ENCODE results near the gene CLIC3.

CLIC3 gene

DNA sequence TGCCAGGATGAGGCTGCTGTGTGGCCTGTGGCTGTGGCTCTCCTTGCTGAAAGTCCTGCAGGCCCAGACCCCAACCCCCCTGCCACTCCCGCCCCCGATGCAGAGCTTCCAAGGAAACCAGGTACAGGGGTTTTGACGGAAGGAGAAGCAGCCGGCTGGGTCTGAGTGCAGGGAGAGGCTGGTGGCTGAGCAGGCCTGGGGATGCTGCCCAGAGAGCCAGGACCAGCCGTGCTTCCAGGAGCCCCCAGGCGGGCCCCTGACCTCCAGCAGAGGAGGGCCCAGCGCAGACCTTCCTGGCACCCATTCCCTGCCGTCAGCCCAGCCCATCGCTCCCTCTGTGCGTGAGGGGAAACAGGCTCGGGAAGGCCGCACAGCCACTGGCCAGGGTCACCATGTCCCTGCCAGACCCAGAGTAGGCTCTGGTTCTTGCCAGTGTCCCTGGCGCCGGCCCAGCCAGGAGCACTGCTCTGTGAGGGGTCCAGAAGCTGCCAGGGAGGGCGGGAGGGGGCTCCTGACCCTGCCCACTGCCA, 44.0 kb downstream of the CLIC3 start (continued):
- TF ChIP-seq ZFP30 (CRISPR knock-in tag; IDR thresholded peaks at IDR 0.05) (no peak), ZC3H10 (CRISPR knock-in tag; IDR thresholded peaks at IDR 0.05) (no peak), OSR1 (CRISPR knock-in tag; IDR thresholded peaks at IDR 0.05) (no peak), ESRRG (CRISPR knock-in tag; IDR thresholded peaks at IDR 0.05) (no peak), PPARA (CRISPR knock-in tag; IDR thresholded peaks at IDR 0.05; ENCODE audit: borderline replicate concordance) (no peak), SNAI2 (CRISPR knock-in tag; IDR thresholded peaks at IDR 0.05) (no peak)

DNA sequence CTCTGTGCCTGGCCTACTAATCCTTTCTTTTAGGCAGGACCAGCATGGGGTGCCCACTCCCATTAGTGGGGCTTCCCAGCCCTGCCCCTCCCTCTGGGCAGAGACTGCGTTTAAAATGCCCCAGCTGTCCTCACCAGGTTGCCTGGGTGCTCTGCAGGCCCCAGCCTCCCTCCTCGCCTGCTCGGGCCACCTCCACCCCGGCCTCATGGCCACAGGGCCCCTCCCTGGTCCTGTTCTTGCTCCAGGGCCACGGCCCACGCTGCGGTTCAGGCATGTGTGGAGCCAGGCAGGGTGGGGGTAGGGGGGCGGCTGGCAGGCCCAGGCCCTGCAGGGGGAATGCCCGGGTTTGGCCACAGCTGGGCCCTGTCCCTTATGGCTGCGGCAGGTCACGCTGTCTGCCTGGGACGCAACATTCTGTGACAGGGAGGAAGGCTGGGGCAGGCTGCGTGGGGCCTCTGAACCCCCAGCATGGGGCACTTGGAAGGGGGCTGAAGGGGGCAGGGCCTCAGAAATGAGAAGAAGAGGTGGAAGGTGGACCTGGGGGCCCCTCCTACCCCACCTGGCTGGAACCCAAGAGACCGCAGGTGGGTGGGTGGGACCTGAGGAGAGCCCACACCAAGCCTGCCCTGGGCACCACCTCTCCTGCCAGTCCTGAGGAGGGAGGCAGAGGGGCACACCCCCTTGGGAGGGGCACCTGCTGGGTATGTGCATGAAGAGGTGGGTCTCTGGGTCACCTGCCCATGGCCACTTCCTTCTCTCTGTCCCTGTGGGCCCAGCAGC, 44.6 kb downstream of the CLIC3 start, which contains the start of gene LCN12:
TSS of gene LCN12 (plus strand) at position 733 of the 780 bp plus-strand sequence. CDS start 55 bp downstream, outside the sequence.
- no peak for ATAC-seq
- TF ChIP-seq RARB (CRISPR knock-in tag; IDR thresholded peaks at IDR 0.05) (no peak), ZFP3 (CRISPR knock-in tag; IDR thresholded peaks at IDR 0.05) (no peak), CSDC2 (CRISPR knock-in tag; IDR thresholded peaks at IDR 0.05) (no peak), BACH2 (CRISPR knock-in tag; IDR thresholded peaks at IDR 0.05; ENCODE audit: borderline replicate concordance) (no peak), ZNF70 (CRISPR knock-in tag; IDR thresholded peaks at IDR 0.05) (no peak), GLIS3 (CRISPR knock-in tag; IDR thresholded peaks at IDR 0.05) (no peak), CREB5 (CRISPR knock-in tag; IDR thresholded peaks at IDR 0.05; ENCODE audit: low read depth) (no peak)

GRCh38 chr9:136950656-136951276, 45.6 kb downstream of the CLIC3 start:
- TF ChIP-seq ESRRG (CRISPR knock-in tag; IDR thresholded peaks at IDR 0.05): no peak
- no peak for TF ChIP-seq BACH2 (CRISPR knock-in tag; IDR thresholded peaks at IDR 0.05; ENCODE audit: borderline replicate concordance)
- no peak for TF ChIP-seq TCF4 (CRISPR knock-in tag; IDR thresholded peaks at IDR 0.05; ENCODE audit: borderline replicate concordance)
- TF ChIP-seq RARB (CRISPR knock-in tag; IDR thresholded peaks at IDR 0.05): no peak
- TF ChIP-seq PATZ1 (CRISPR knock-in tag; IDR thresholded peaks at IDR 0.05; ENCODE audit: borderline replicate concordance): no peak
- peak; percentile 36 for ATAC-seq

- TF ChIP-seq SNAI2 (CRISPR knock-in tag; IDR thresholded peaks at IDR 0.05): peak; percentile 65; the same call in 1 of the 2 replicates
- no peak for TF ChIP-seq ZNF70 (CRISPR knock-in tag; IDR thresholded peaks at IDR 0.05)
- no peak for TF ChIP-seq ZC3H10 (CRISPR knock-in tag; IDR thresholded peaks at IDR 0.05)
- TF ChIP-seq ZFP30 (CRISPR knock-in tag; IDR thresholded peaks at IDR 0.05): no peak
- peak; percentile 92 for ATAC-seq
Observed at GRCh38 chr9:136949817-136950655, 46.3 kb downstream of the CLIC3 start.

DNA sequence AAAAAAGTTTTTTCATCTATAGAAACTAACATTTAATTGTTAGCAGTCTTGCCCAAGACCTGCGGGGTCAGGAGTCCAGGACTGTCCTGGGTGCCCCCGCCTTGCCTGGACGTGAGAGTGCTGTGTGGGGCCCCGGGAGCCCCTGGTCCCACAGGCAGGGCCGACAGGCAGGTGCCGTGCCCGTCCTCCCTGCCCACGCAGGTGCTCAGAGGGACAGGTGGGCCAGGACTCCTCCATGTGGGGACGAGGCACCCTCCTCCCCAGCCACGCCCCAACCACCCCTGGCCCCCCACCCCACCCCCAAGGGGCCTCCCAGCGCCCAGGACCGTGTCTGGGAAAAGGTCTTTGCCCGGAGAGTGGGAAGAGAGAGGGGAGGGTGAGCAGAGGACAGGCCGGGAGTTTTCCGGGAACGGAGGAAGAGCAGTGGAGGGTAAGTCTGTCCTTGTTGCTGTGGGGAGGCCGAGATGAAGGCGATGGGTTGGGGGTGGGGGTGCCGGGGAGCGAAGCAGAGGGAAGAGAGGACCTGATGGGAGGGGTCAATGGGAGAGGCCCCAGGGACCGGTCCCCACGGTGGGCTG, 47.0 kb downstream of the CLIC3 start:
- TF ChIP-seq ZC3H10 (CRISPR knock-in tag; IDR thresholded peaks at IDR 0.05) (no peak), TCF4 (CRISPR knock-in tag; IDR thresholded peaks at IDR 0.05; ENCODE audit: borderline replicate concordance) (no peak), ZFP3 (CRISPR knock-in tag; IDR thresholded peaks at IDR 0.05) (no peak)
- peak; percentile 15 for ATAC-seq

DNA sequence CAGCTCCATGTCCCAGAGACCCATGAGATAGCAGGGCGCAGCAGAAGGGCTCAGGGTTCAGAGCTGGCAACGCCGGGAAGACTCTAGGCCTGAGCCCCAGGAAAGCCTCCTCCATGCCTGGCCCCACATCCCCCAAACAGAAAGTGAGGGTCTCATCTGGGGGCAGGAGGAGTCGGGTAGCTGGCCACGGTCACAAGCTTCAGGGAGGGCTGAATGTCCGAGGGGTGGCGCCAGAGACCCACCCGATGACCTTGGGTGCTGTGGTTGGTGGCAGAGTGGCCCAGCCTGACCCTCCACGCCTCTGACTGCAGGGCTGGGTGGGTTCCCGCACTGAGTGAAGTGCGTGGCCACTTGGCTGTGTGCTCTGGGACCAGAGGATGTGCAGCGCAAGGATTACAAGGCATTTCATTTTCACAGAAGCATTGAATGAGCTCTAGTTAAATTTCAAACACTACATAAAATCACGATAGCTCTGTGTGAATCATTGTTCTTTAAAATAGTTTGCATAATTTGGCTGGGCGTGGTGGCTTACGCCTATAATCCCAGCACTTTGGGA, 48.3 kb downstream of the CLIC3 start:
- no peak for TF ChIP-seq ZNF565 (CRISPR knock-in tag; conservative IDR thresholded peaks at IDR 0.05; ENCODE audit: low read depth)
- no peak for TF ChIP-seq ARNTL (CRISPR knock-in tag; IDR thresholded peaks at IDR 0.05; ENCODE audit: borderline replicate concordance, low read depth)
- no peak for TF ChIP-seq CREB5 (CRISPR knock-in tag; IDR thresholded peaks at IDR 0.05; ENCODE audit: low read depth)
- TF ChIP-seq RARB (CRISPR knock-in tag; IDR thresholded peaks at IDR 0.05): no peak
- no peak for ATAC-seq
